GM18502 (cell line): ENCODE results near the gene C3.

Experiments used
- ATAC-seq: cut with Tn5 transposase; IDR thresholded peaks from one replicate; pipeline ENCODE4 v1.9.1; 2021; ENCODE audit warnings: mild to moderate bottlenecking; ENCODE audit not compliant: unreplicated experiment, poor library complexity

Gene C3

GRCh38 chr19:6732803-6733337 lies 12.4 kb upstream of the C3 start:
- ATAC-seq = no peak

DNA sequence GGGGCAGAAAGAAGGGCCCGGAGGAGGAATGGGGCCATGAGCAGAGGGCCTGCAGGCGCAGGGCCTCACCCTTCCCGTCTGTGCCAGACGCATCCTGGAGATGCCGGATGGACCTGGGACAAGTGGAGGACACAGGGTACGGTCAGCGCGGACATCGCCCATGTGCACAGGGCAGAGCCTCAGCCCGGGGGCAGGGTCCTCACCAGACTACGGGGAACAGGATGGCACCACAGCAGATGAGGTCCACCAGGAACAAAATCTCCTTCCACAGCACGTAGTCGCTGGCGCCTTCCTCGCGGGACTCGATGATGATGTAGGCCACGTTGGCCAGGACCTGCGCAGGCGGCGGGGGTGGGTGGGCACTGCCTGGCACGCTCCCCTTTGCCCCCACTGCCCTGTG lies 11.4 kb upstream of the C3 start:
- no peak for ATAC-seq

- ATAC-seq = no peak
Measured at GRCh38 chr19:6730941-6731670, 10.7 kb upstream of the C3 start.

GRCh38 chr19:6730153-6730804 lies 9.8 kb upstream of the C3 start:
- ATAC-seq = no peak

DNA sequence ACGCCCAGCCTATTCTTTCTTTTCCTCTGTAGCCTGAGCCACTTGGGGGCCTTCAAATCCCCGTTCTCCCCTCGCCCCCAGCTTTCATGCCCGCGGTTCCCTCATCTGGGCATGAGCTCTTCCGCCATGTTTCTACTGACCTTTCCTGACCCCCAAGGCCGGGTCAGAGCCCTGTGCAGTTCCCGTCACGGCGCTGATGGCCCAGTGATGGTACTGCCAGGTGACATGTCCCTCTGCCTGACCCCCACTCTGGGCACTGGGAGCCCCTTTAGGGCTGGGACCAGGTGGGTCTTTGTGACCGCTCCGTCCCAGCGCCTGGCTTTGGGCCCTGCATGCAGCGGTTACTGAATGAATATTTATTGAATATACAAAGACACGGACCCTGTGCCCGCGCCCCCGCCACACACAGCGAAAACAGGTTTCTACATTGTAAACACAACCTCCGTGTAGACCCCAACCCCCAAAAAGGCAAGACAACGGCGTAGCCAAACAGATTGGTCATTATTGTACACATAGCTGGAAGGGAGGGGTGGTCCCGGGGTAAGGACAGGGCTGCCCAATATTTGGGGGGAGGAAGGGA lies 9.2 kb upstream of the C3 start:
- ATAC-seq = no peak

- ATAC-seq = no peak
Measured at GRCh38 chr19:6728346-6728745, 7.9 kb upstream of the C3 start.

DNA sequence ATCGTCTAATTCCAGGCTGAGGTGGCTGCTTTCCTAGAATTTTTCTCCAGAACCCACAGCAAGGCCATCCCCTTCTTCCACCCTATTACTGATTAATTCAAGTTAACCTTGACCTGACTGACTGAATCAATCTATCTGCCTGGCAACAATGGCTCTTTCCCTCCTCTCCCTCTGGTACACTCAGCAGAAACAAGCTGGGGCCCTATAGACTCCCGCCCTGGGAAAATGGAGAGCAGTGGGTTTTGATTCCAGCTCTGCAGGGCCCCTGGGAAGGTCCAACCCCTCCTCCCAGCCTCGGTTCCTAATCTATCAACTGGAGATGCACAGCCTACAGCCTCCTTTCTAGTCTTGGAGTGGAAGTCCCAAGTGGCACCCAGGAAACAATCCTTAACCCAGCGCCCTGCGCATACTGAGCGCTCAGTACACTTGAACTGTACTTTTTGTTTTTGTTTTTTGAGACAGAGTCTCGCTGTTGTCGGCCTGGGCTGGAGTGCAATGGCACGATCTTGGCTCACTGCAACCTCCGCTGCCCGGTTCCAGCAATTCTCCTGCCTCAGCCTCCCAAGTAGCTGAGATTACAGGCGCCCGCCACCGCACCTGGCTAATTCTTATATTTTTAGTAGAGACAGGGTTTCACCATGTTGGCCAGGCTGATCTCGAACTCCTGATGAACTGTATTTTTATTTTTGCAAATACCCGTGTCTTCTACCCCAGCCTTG lies 5.2 kb upstream of the C3 start:
- ATAC-seq = no peak

DNA sequence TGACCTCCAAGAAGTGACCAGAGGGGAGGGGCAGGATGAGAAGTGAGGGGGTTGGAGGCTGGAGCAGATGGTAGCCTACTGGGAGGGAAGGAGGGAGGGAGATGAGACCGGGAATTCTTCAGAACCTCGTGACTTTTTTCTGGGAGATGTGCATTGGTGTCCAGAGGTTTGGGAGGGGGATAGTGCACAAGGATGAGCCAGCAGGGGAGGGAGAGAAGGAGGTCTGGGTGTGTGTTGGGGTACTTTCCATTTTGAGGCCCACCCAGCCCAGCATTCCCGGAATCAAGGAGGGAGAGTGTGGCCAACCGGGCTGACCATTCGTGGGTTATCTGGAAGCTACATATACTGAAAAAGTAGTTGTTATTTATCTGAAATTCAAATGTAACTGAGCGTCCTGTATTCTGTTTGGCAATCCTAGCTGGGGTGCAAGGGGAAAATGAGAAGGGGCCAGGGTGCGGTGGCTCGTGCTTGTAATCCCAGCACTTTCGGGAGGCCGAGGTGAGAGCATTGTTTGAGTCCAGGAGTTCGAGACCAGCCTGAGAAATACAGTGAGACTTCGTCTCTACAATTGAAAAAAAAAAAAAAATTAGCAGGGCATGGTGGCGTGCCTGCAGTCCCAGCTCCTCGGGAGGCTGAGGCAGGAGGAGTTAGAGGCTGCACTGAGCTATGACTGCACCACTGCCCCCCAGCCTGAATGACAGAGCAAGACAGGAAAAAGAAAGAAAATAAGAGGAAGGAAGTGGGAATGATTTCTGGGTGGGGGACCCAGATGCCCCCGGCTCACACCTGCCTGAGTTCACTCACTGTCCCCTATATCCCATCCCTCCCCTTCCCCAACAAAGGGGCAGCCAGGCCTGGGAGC lies 4.4 kb upstream of the C3 start:
- ATAC-seq = no peak

DNA sequence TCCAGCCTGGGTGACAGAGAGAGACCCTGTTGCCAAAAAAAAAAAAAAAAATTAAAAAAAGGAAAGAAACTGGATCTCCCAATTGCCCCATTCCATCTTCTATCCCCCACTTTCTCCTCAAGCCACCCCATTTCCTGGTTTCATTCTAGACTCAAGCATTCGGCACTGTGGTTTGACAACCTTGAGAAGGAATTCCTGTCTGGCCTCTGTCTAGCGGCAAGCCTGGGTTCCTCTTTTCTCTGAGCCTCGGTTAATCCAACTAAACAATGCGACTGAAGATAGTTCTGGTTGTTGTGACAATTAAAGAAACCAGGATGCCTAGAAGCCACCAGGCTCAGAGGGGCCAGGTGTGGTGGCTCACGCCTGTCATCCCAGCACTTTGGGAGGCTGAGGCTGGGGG lies 3.3 kb upstream of the C3 start:
- no peak for ATAC-seq

DNA sequence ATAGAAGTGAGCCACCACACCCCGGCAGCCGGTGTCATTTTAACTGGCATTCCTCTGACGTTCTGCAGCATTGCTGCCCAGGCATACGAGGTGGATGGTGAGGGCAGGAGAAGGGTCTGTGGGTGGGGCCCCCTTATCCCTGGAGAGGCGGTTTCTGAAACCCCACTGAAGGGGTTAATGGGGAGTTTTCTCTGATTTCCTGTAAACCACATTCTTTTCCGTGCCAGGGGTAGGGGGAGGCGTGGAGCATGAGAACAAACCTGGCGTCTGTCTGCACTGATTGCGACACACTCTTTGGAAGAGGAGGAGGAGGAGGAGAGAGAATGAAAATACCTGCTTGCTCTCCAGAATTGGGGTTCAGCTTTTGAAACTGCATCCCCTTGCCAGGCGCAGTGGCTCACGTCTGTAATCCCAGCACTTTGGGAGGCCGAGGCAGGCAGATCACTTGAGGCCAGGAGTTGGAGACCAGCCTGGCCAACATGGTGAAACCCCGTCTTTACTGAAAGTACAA lies 2.7 kb upstream of the C3 start:
- no peak for ATAC-seq

- no peak for ATAC-seq
Measured at GRCh38 chr19:6721773-6722172, 1.3 kb upstream of the C3 start.

GRCh38 chr19:6721138-6721474 lies 656 bp upstream of the C3 start:
- no peak for ATAC-seq

- ATAC-seq = no peak
Measured at GRCh38 chr19:6719992-6720368, 470 bp downstream of the C3 start.

DNA sequence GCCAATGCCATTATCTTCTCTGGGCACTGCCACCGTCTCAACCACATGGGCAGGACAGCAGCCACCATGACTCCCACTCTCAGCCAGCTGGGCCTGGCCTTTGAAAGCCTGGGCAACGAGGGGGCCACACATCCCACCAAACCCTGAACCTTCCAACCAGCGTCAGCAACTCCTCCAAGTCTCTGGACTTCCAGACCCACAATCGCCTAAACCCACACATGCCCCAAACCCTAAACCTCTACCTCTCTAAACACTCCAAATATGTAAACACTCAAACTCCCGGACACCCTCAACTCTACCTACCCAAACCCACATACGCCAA lies 949 bp downstream of the C3 start:
- no peak for ATAC-seq

DNA sequence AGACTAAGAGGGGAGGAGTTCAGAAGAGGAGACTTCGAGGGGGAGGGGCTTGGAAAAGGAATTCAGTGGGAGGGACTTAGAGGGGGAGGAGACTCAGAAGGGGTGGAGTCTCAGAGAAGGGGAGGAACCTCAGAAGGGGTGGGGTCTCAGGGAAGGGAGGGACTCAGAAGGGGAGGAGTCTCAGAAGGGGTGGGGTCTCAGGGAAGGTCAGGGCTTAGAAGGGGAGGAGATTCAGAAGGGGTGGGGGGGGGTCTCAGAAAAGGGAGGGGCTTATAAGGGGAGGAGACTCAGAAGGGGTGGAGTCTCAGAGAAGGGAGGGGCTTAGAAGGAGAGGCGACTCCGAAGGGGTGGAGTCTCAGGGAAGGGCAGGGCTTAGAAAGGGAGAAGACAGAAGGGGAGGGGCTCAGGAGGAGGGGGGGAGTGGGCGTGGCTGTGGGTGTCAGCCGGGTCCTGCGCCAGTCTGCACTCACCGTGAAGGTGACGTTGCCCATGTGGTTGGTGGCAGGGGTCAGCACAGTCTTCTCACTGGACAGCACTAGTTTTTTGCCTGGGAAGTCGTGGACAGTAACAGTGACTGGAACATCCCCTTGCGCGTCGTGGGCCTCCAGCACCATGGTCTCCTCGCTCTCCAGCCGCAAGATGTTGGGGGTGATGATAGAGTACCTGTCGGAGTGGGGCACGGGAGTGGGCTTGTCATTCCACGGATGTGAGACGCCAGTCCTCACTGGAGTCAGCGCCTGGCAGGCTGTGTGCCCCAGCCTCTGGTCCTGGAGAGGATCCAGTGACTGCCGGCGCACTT lies 1.5 kb downstream of the C3 start:
- ATAC-seq = no peak

GRCh38 chr19:6718111-6718740 lies 2.2 kb downstream of the C3 start:
- no peak for ATAC-seq

DNA sequence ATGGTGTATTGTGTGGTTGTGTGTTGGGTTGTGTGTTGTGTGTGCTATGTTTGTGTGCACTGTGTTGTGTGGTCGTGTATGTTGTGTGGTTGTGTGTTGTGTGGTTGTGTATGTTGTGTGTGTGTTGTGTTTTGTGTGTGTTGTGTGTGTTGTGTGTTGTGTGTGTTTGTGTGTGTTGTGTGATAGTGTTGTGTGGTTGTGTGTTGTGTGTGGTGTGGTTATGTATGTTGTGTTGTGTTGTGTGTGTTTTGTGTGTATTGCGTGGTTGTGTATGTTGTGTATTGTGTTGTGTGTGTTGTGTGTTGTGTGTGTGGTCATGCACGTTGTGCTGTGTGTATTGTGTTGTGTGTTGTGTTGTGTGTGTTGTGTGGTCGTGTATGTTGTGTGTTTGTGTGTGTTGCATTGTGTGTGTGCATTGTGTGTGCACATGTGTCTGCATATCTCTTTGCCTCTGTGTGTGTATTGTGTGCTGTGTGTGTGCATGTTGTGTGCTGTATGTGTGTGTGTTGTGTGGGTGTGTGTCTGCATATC lies 2.9 kb downstream of the C3 start:
- ATAC-seq = no peak

- no peak for ATAC-seq
Measured at GRCh38 chr19:6717036-6717435, 3.4 kb downstream of the C3 start.

GRCh38 chr19:6716610-6716970 lies 3.9 kb downstream of the C3 start:
- no peak for ATAC-seq
